ENCODE data around the gene PARN. TPM values are rescaled to one million over a fixed set of nuclear protein-coding genes. Genes with fewer than 3 reads are reported as not detected.

PARN gene
- total and polyA plus RNA-seq, 2 experiments from 2014 or later = 35.0 to 35.4 TPM

DNA sequence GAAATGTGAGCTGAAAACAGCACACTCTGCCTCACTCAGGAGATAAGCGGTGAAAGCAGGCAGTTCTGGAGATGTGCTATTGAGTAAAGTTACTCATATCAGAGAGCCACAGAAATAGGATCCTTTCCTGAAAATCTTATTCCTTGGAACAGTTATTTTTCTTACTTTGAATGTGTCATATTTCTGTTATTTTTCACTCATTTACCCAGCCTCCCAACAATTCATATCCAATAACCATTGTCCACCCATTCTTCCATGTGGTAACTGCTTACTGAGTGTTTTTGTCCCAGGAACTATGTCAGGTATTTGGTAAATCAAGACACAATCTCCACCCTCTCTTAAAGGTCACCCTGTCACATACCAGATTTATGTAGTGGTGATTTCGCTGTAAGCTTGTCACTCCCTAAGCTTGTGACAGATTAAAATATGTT lies 144.9 kb downstream of the PARN start:
- no peaks in the 10 kb centered on the region for H3K36me3 ChIP-seq (ENCODE audit: low read depth)
- no peak overlapping the region for H3K4me3 ChIP-seq
- H3K9me3 ChIP-seq (ENCODE audit: low read depth) = no peaks in the 10 kb centered on the region
- 0 out of 2 replicates have a peak overlapping the region, but pooled peaks have one; percentile 4 for H3K27ac ChIP-seq
- H3K4me1 ChIP-seq (ENCODE audit: insufficient read depth) = peaks cover 39% of the 10 kb centered on the region
- no peaks in the 10 kb centered on the region for H3K79me2 ChIP-seq (ENCODE audit: insufficient read depth)
- H2AFZ ChIP-seq = no peak overlapping the region
- TF ChIP-seq EZH2 (IDR thresholded peaks at IDR 0.05; ENCODE audit: insufficient read depth, poor library complexity, severe bottlenecking) (no peak), EZH2phosphoT487 (IDR thresholded peaks at IDR 0.05; ENCODE audit: insufficient read depth, low read depth) (no peak)
- in situ Hi-C loops (cut with MboI) = no loop called here
- H3F3A ChIP-seq (ENCODE audit: insufficient read depth) = peaks cover 30% of the 10 kb centered on the region
- H3K27me3 ChIP-seq (replicated peaks; ENCODE audit: insufficient read depth) = no peaks in the 10 kb centered on the region
- H3K4me2 ChIP-seq (ENCODE audit: unreplicated experiment) = peak overlapping the region; percentile 19
- H4K20me1 ChIP-seq (ENCODE audit: insufficient read depth) = no peaks in the 10 kb centered on the region
- 75 to 80% methylated on average over 2 of the region's 2 CpGs for WGBS, 2 experiments (ENCODE audit: low coverage in 1 of 2, low lambda C conversion rate in 2 of 2, missing lambda C conversion rate in 2 of 2)
- no peak overlapping the region for H3K9ac ChIP-seq
- peak; percentile 52 for DNase-seq
- no peaks in the 10 kb centered on the region for H3K9me2 ChIP-seq (ENCODE audit: insufficient read depth)

- 84 to 85% methylated on average over 6 of the region's 6 CpGs for WGBS, 2 experiments (ENCODE audit: low coverage in 1 of 2, low lambda C conversion rate in 2 of 2, missing lambda C conversion rate in 2 of 2)
- no peaks in the 10 kb centered on the region for H3K9me3 ChIP-seq (ENCODE audit: low read depth)
- peaks cover 39% of the 10 kb centered on the region for H3K4me1 ChIP-seq (ENCODE audit: insufficient read depth)
- TF ChIP-seq EZH2 (IDR thresholded peaks at IDR 0.05; ENCODE audit: insufficient read depth, poor library complexity, severe bottlenecking) = no peak
- no peak for TF ChIP-seq EZH2phosphoT487 (IDR thresholded peaks at IDR 0.05; ENCODE audit: insufficient read depth, low read depth)
- H3K4me2 ChIP-seq (ENCODE audit: unreplicated experiment) = no peak overlapping the region
- H3K9ac ChIP-seq = no peak overlapping the region
- peaks cover 30% of the 10 kb centered on the region for H3F3A ChIP-seq (ENCODE audit: insufficient read depth)
- no peaks in the 10 kb centered on the region for H3K9me2 ChIP-seq (ENCODE audit: insufficient read depth)
- H3K4me3 ChIP-seq = no peak overlapping the region
- in situ Hi-C loops (cut with MboI) = no loop called here
- peaks cover 3% of the 10 kb centered on the region; the same call in 1 of the 2 replicates for H3K36me3 ChIP-seq (ENCODE audit: low read depth)
- no peak overlapping the region for H2AFZ ChIP-seq
- H3K27me3 ChIP-seq (replicated peaks; ENCODE audit: insufficient read depth) = no peaks in the 10 kb centered on the region
- no peak for DNase-seq
- no peaks in the 10 kb centered on the region for H3K79me2 ChIP-seq (ENCODE audit: insufficient read depth)
- H3K27ac ChIP-seq = no peak overlapping the region
- H4K20me1 ChIP-seq (ENCODE audit: insufficient read depth) = no peaks in the 10 kb centered on the region
Measured at GRCh38 chr16:14483819-14484385, 146.2 kb downstream of the PARN start.

- Histone ChIP-seq H3K36me3 (ENCODE audit: low read depth) (peaks cover 3% of the 10 kb centered on the region; the same call in 1 of the 2 replicates), H2AFZ (no peak overlapping the region), H3K27ac (no peak overlapping the region), H3K9me3 (ENCODE audit: low read depth) (no peaks in the 10 kb centered on the region), H3K27me3 (replicated peaks; ENCODE audit: insufficient read depth) (no peaks in the 10 kb centered on the region), H3K4me1 (ENCODE audit: insufficient read depth) (peaks cover 9% of the 10 kb centered on the region), H3K4me3 (no peak overlapping the region), H3K79me2 (ENCODE audit: insufficient read depth) (no peaks in the 10 kb centered on the region), H3K9ac (no peak overlapping the region), H3K4me2 (ENCODE audit: unreplicated experiment) (no peak overlapping the region), H3K9me2 (ENCODE audit: insufficient read depth) (no peaks in the 10 kb centered on the region), H4K20me1 (ENCODE audit: insufficient read depth) (no peaks in the 10 kb centered on the region), H3F3A (ENCODE audit: insufficient read depth) (no peaks in the 10 kb centered on the region; the same call in 1 of the 2 replicates)
- TF ChIP-seq EZH2 (IDR thresholded peaks at IDR 0.05; ENCODE audit: insufficient read depth, poor library complexity, severe bottlenecking) (no peak), EZH2phosphoT487 (IDR thresholded peaks at IDR 0.05; ENCODE audit: insufficient read depth, low read depth) (no peak)
- no peak for DNase-seq
- 97 to 100% methylated on average over 1 of the region's 1 CpG for WGBS, 2 experiments (ENCODE audit: low coverage in 1 of 2, low lambda C conversion rate in 2 of 2, missing lambda C conversion rate in 2 of 2)
- in situ Hi-C loops (cut with MboI) = no loop called here
Measured at GRCh38 chr16:14476183-14476582, 153.9 kb downstream of the PARN start.

DNA sequence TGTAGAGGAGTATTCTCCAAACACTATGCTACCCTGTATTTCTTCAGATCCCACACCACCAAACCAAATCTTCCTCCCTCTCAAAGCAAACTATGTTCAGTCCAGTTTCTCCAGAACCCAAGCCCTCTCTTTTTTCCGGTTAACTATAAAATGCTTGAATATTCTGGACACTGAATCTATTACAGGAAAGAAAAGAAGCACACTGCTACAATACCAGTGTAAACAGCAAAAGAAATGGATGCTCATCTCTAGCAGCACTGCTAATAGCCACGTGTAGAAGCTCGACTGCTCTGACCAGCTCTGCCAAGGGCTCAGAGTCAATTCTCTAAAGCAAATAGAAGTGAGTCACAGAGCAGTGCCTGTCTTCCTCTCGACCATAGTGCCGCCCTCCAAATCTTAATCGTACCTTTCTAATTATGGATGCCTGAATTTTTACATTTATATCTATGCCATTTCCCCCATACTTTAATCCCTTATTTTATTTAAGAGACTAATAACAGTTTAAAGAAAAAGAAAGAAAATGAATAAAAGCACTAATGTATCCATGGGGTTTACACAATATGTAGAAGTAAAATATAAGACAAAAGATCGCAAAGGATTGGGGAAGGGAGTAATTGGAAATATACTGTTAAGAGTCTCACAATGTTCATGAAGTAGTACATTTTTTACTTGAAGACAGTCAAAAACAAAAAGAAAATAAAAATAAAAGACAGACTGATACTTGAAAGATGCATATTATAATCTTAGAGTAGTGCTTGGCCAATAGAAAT lies 154.5 kb downstream of the PARN start:
- WGBS, 2 experiments (ENCODE audit: low coverage in 1 of 2, low lambda C conversion rate in 2 of 2, missing lambda C conversion rate in 2 of 2) = 33 to 35% methylated on average over 7 of the region's 7 CpGs
- TF ChIP-seq EZH2 (IDR thresholded peaks at IDR 0.05; ENCODE audit: insufficient read depth, poor library complexity, severe bottlenecking) = no peak
- no peak for TF ChIP-seq EZH2phosphoT487 (IDR thresholded peaks at IDR 0.05; ENCODE audit: insufficient read depth, low read depth)
- Histone ChIP-seq H3K4me2 (ENCODE audit: unreplicated experiment) (peak overlapping the region; percentile 66), H3K79me2 (ENCODE audit: insufficient read depth) (no peaks in the 10 kb centered on the region), H3K4me1 (ENCODE audit: insufficient read depth) (peaks cover 9% of the 10 kb centered on the region), H3F3A (ENCODE audit: insufficient read depth) (no peaks in the 10 kb centered on the region; the same call in 1 of the 2 replicates), H2AFZ (no peak overlapping the region), H3K27ac (no peak overlapping the region), H3K9me3 (ENCODE audit: low read depth) (no peaks in the 10 kb centered on the region), H3K27me3 (replicated peaks; ENCODE audit: insufficient read depth) (no peaks in the 10 kb centered on the region), H3K9me2 (ENCODE audit: insufficient read depth) (no peaks in the 10 kb centered on the region), H3K36me3 (ENCODE audit: low read depth) (peaks cover 3% of the 10 kb centered on the region; the same call in 1 of the 2 replicates), H3K9ac (peak overlapping the region; percentile 21; the same call in 1 of the 2 replicates), H4K20me1 (ENCODE audit: insufficient read depth) (no peaks in the 10 kb centered on the region), H3K4me3 (no peak overlapping the region)
- peak; percentile 80 for DNase-seq
- in situ Hi-C loops (cut with MboI) = no loop called here
